ENCODE results near the gene GNPTG. TPM values are rescaled to one million over a fixed set of nuclear protein-coding genes. Genes with fewer than 3 reads are reported as not detected.
A peak's percentile ranks its signal among the peaks of the same experiment; 100 is the strongest.

Gene GNPTG
- total and polyA plus RNA-seq, 7 donors = 28.0 to 60.1 (median 43.5) TPM

GRCh38 chr16:1403733-1404132 lies 52.0 kb downstream of the GNPTG start:
- H3K9me3 ChIP-seq = no peaks in the 10 kb centered on the region
- intact Hi-C loops (cut with DNase I) = loop anchor here (2.0 kb wide), 1 partner anchor 43 kb away; no protein-coding TSS in a partner anchor
- H3K27ac ChIP-seq = no peak overlapping the region
- H3K27me3 ChIP-seq = no peaks in the 10 kb centered on the region
- TF ChIP-seq, protein P1, sequence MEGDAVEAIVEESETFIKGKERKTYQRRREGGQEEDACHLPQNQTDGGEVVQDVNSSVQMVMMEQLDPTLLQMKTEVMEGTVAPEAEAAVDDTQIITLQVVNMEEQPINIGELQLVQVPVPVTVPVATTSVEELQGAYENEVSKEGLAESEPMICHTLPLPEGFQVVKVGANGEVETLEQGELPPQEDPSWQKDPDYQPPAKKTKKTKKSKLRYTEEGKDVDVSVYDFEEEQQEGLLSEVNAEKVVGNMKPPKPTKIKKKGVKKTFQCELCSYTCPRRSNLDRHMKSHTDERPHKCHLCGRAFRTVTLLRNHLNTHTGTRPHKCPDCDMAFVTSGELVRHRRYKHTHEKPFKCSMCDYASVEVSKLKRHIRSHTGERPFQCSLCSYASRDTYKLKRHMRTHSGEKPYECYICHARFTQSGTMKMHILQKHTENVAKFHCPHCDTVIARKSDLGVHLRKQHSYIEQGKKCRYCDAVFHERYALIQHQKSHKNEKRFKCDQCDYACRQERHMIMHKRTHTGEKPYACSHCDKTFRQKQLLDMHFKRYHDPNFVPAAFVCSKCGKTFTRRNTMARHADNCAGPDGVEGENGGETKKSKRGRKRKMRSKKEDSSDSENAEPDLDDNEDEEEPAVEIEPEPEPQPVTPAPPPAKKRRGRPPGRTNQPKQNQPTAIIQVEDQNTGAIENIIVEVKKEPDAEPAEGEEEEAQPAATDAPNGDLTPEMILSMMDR (IDR thresholded peaks at IDR 0.05) = no peak
- TF ChIP-seq POLR2AphosphoS5 (IDR thresholded peaks at IDR 0.05) (no peak), EP300 (IDR thresholded peaks at IDR 0.05) (no peak), POLR2A (IDR thresholded peaks at IDR 0.05) (no peak)
- no peak overlapping the region for H3K4me3 ChIP-seq
- peaks cover 30 to 72% (median 35%) of the 10 kb centered on the region in 4 donors for H3K36me3 ChIP-seq
- 92 to 95% methylated on average over 14 of the region's 14 CpGs for WGBS, 2 donors
- DNase-seq = no peak
- H3K4me1 ChIP-seq = peaks cover 0 to 16% (median 12%) of the 10 kb centered on the region in 4 donors

- Histone ChIP-seq H3K36me3 (peaks cover 1 to 64% (median 3%) of the 10 kb centered on the region in 4 donors), H3K4me3 (peak overlapping the region in 3 of 4 donors; percentile 34 to 49 (median 43)), H3K4me1 (peaks cover 0 to 31% (median 28%) of the 10 kb centered on the region in 4 donors), H3K27ac (peak overlapping the region; percentile 12 to 68 (median 39)), H3K9me3 (no peaks in the 10 kb centered on the region), H3K27me3 (no peaks in the 10 kb centered on the region)
- no peak for DNase-seq
- TF ChIP-seq POLR2A (IDR thresholded peaks at IDR 0.05) (no peak), POLR2AphosphoS5 (IDR thresholded peaks at IDR 0.05) (no peak), EP300 (IDR thresholded peaks at IDR 0.05) (no peak)
- TF ChIP-seq, protein P1 (IDR thresholded peaks at IDR 0.05) = no peak
- intact Hi-C loops (cut with DNase I) = loop anchor here (2.0 kb wide), 1 partner anchor 99 kb away; the partner anchor contains the start of gene UBE2I
- WGBS, 2 donors = 26 to 38% methylated on average over 11 of the region's 11 CpGs
These were observed 56.0 kb downstream of the GNPTG start for GRCh38 chr16:1407753-1408152.

GRCh38 chr16:1408171-1408837 lies 56.6 kb downstream of the GNPTG start:
- WGBS, 2 donors = 4 to 5% methylated on average over 42 of the region's 42 CpGs
- TF ChIP-seq, protein P1 (IDR thresholded peaks at IDR 0.05) = no peak
- TF ChIP-seq POLR2AphosphoS5 (IDR thresholded peaks at IDR 0.05) = peak in 1 of 4 donors; percentile 40
- Histone ChIP-seq H3K4me1 (peaks cover 0 to 37% (median 33%) of the 10 kb centered on the region in 4 donors), H3K36me3 (peaks cover 0 to 61% (median 0%) of the 10 kb centered on the region in 4 donors), H3K4me3 (peak overlapping the region in 3 of 4 donors; percentile 34 to 49 (median 43)), H3K27me3 (no peaks in the 10 kb centered on the region), H3K27ac (peak overlapping the region; percentile 23 to 68 (median 60)), H3K9me3 (no peaks in the 10 kb centered on the region)
- intact Hi-C loops (cut with DNase I) = loop anchor here (2.0 kb wide), 1 partner anchor 100 kb away; the partner anchor contains the start of gene UBE2I
- peak; percentile 97 for DNase-seq

DNA sequence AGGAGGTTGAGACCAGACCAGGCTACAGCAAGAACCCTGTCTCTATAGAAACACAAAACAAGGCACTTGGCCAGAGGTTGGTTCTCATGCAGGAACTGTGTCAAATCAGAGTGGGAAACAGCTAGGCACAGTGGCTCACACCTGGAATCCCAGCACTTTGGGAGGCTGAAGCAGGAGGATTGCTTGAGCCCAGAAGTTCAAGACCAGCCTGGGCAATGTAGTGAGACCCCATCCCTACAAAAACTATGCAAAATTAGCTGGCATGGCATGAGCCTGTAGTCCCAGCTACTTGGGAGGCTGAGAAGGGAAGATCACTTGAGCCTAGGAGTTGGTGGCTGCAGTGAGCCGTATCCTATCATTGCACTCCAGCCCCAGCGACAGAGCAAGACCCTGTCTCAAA lies 61.1 kb downstream of the GNPTG start:
- TF ChIP-seq EP300 (IDR thresholded peaks at IDR 0.05) (no peak), POLR2A (IDR thresholded peaks at IDR 0.05) (no peak), POLR2AphosphoS5 (IDR thresholded peaks at IDR 0.05) (no peak)
- peaks cover 0 to 45% (median 37%) of the 10 kb centered on the region in 4 donors for H3K4me1 ChIP-seq
- H3K4me3 ChIP-seq = no peak overlapping the region
- peaks cover 0 to 33% (median 0%) of the 10 kb centered on the region in 4 donors for H3K36me3 ChIP-seq
- H3K27me3 ChIP-seq = no peaks in the 10 kb centered on the region
- H3K27ac ChIP-seq = no peak overlapping the region
- no peak for DNase-seq
- no peaks in the 10 kb centered on the region for H3K9me3 ChIP-seq
- intact Hi-C loops (cut with DNase I) = no loop called here
- 91 to 97% methylated on average over 2 of the region's 2 CpGs for WGBS, 2 donors

Other genes with a start within 250 kb of the GNPTG start
- 100 to 1,000 TPM in 2 of 4 donors, 10 to 100 TPM in 2; 37.0 to 181 (median 127) TPM for gene CACNA1H, start 198.8 kb upstream of the GNPTG start, total RNA-seq
- 10 to 100 TPM in 1 of 3 donors, 1 to 10 TPM in 1, under 1 TPM in 1; 0.46 to 10.1 (median 1.8) TPM for gene CACNA1H, start 198.8 kb upstream of the GNPTG start, polyA plus RNA-seq
- 1 to 10 TPM in 1 of 4 donors, not detected in 3; 1.4 TPM for gene TPSG1, start 126.7 kb upstream of the GNPTG start, total RNA-seq
- gene TPSG1, start 126.7 kb upstream of the GNPTG start, polyA plus RNA-seq = 10 to 100 TPM; 21.5 to 73.9 (median 59.9) TPM
- 100 to 1,000 TPM in 1 of 4 donors, 10 to 100 TPM in 3; 12.2 to 182 (median 17.6) TPM for gene TPSB2, start 121.7 kb upstream of the GNPTG start, total RNA-seq
- gene TPSB2, start 121.7 kb upstream of the GNPTG start, polyA plus RNA-seq = 10 to 100 TPM in 2 of 3 donors, 1 to 10 TPM in 1; 7.9 to 27.6 (median 11.0) TPM
- gene TPSAB1, start 111.2 kb upstream of the GNPTG start, total RNA-seq = 100 to 1,000 TPM in 1 of 4 donors, 10 to 100 TPM in 3; 10.2 to 118 (median 17.3) TPM
- gene TPSAB1, start 111.2 kb upstream of the GNPTG start, polyA plus RNA-seq = 10 to 100 TPM in 1 of 3 donors, 1 to 10 TPM in 2; 5.1 to 25.2 (median 8.9) TPM
- gene TPSD1, start 95.9 kb upstream of the GNPTG start, total RNA-seq = 1 to 10 TPM in 1 of 4 donors, not detected in 3; 5.3 TPM
- gene TPSD1, start 95.9 kb upstream of the GNPTG start, polyA plus RNA-seq = 1 to 10 TPM in 1 of 3 donors, under 1 TPM in 1, not detected in 1; 0.71 to 1.2 TPM
- 10 to 100 TPM; 44.0 to 95.3 (median 61.5) TPM for gene UBE2I, start 42.3 kb upstream of the GNPTG start, total RNA-seq
- 10 to 100 TPM; 38.4 to 85.1 (median 45.3) TPM for gene UBE2I, start 42.3 kb upstream of the GNPTG start, polyA plus RNA-seq
- 1 to 10 TPM in 3 of 4 donors, not detected in 1; 1.1 to 1.8 (median 1.6) TPM for gene BAIAP3, start 18.3 kb upstream of the GNPTG start, total RNA-seq
- 1 to 10 TPM in 2 of 3 donors, under 1 TPM in 1; 0.60 to 5.5 (median 1.8) TPM for gene BAIAP3, start 18.3 kb upstream of the GNPTG start, polyA plus RNA-seq
- 100 to 1,000 TPM in 2 of 4 donors, 10 to 100 TPM in 2; 83.4 to 107 (median 98.3) TPM for gene TSR3, start 53 bp upstream of the GNPTG start, total RNA-seq
- gene TSR3, start 53 bp upstream of the GNPTG start, polyA plus RNA-seq = 10 to 100 TPM; 59.0 to 69.1 (median 66.9) TPM
- 10 to 100 TPM; 19.6 to 29.1 (median 20.7) TPM for gene UNKL, start 62.8 kb downstream of the GNPTG start, total RNA-seq
- gene UNKL, start 62.8 kb downstream of the GNPTG start, polyA plus RNA-seq = 10 to 100 TPM in 2 of 3 donors, 1 to 10 TPM in 1; 2.1 to 13.0 (median 10.8) TPM
- gene UQCC4, start 68.8 kb downstream of the GNPTG start, total RNA-seq = 10 to 100 TPM in 3 of 4 donors, 1 to 10 TPM in 1; 8.3 to 17.4 (median 15.6) TPM
- 10 to 100 TPM; 25.8 to 32.6 (median 27.0) TPM for gene UQCC4, start 68.8 kb downstream of the GNPTG start, polyA plus RNA-seq
- not detected for gene PERCC1, start 79.1 kb downstream of the GNPTG start, total RNA-seq
- gene PERCC1, start 79.1 kb downstream of the GNPTG start, polyA plus RNA-seq = under 1 TPM in 1 of 3 donors, not detected in 2; 0.07 TPM
- under 1 TPM in 1 of 4 donors, not detected in 3; 0.55 TPM for gene CCDC154, start 92.6 kb downstream of the GNPTG start, total RNA-seq
- gene CCDC154, start 92.6 kb downstream of the GNPTG start, polyA plus RNA-seq = 1 to 10 TPM in 1 of 3 donors, not detected in 2; 1.4 TPM
- gene CLCN7, start 123.1 kb downstream of the GNPTG start, total RNA-seq = 10 to 100 TPM; 31.0 to 78.7 (median 42.2) TPM
- 10 to 100 TPM in 1 of 3 donors, 1 to 10 TPM in 2; 4.2 to 55.4 (median 5.5) TPM for gene CLCN7, start 123.1 kb downstream of the GNPTG start, polyA plus RNA-seq
- gene PTX4, start 137.0 kb downstream of the GNPTG start, total RNA-seq = not detected
- not detected for gene PTX4, start 137.0 kb downstream of the GNPTG start, polyA plus RNA-seq
- 10 to 100 TPM; 12.5 to 31.3 (median 18.1) TPM for gene TELO2, start 141.4 kb downstream of the GNPTG start, total RNA-seq
- 10 to 100 TPM; 10.4 to 60.3 (median 12.0) TPM for gene TELO2, start 141.4 kb downstream of the GNPTG start, polyA plus RNA-seq
- 10 to 100 TPM; 38.0 to 46.0 (median 42.3) TPM for gene TMEM204, start 181.7 kb downstream of the GNPTG start, total RNA-seq
- 10 to 100 TPM in 2 of 3 donors, 1 to 10 TPM in 1; 2.5 to 16.2 (median 15.7) TPM for gene TMEM204, start 181.7 kb downstream of the GNPTG start, polyA plus RNA-seq